Measurements from ENCODE around the gene ASCL2.

DNA sequence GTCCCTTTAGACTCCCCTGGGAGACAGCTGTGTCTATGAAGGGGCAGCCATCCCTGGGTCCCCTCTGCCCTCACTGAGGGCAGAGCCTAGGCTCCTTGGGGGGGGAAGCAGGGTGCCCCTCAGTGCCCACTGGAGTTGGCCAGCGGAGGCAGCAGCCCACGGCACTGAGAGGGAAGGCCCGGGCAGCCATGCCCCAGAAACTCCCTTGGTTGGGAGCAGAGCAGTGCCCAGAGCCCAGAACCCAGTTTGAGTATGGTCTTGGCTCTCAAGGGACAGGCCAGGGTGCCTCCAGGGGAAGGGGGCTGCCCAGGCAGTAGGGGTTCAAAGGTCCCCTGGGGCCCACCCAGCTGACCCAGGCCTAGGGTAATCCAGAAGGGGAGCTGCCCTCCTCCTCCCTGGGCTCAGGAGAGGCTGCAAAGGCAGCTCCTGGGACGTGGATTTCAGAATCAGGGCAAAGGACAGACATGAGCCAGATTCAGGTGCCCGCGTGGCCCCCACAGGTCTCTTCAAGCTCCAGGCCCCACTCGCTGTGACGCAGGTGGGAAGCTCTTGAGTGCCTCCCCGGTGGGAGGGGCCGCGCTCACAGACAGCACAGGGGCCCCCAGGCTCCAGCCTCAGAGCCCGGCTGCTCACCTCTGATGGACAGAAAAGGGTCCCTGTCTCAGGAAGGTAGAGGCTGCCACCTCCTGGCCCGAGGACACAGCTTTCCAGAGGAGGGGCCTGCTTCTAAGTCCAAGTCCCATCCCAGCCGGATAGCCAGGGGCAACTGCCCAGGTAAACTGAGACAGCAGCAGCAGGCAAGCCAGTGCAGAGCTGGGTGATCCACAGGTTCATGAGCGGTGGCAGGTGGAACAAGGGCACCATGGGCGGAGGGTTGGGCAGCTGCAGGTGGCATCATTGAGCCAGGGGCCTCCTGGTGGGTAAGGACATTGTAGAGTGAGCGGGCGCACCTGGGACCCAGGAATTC is 28.7 kb upstream of the ASCL2 start:
- TF ChIP-seq, protein P1, sequence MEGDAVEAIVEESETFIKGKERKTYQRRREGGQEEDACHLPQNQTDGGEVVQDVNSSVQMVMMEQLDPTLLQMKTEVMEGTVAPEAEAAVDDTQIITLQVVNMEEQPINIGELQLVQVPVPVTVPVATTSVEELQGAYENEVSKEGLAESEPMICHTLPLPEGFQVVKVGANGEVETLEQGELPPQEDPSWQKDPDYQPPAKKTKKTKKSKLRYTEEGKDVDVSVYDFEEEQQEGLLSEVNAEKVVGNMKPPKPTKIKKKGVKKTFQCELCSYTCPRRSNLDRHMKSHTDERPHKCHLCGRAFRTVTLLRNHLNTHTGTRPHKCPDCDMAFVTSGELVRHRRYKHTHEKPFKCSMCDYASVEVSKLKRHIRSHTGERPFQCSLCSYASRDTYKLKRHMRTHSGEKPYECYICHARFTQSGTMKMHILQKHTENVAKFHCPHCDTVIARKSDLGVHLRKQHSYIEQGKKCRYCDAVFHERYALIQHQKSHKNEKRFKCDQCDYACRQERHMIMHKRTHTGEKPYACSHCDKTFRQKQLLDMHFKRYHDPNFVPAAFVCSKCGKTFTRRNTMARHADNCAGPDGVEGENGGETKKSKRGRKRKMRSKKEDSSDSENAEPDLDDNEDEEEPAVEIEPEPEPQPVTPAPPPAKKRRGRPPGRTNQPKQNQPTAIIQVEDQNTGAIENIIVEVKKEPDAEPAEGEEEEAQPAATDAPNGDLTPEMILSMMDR (IDR thresholded peaks at IDR 0.05), result peak in 1 of 2 donors; percentile 45
- TF ChIP-seq POLR2AphosphoS5 (IDR thresholded peaks at IDR 0.05) (no peak), EP300 (IDR thresholded peaks at IDR 0.05) (no peak)
